Islet precursor cell (in vitro differentiated cells): ENCODE results near the gene ATP8B4.
A peak's percentile ranks its signal among the peaks of the same experiment; 100 is the strongest.
"Not testable (repeated sequence)": the region's sequence is repeated elsewhere in the genome, so short reads cannot be mapped to it uniquely, and the experiment has no call there.

ENCODE experiments used
- DNase-seq: peaks from one replicate; pipeline ENCODE4 v3.0.0-alpha.2; 2018

The ATP8B4 gene

DNA sequence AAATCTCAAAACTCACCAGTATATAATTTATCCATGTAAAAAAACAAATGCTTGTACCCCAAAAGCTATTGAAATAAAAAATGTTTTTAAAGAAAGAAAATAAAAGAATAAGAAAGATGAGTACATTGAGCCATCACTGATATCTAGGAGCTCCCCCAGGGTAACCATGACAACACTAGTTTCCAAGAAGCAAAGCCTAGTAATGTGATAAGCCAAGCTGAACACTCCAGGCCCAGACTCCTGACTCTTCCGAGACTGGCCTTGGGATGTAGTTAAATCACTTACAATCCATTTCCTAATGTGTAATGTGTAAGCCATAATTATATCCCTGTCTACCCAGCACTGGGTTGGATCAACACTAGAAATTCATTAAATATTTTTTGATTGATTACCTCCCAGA, 21.1 kb upstream of the ATP8B4 start:
- no peak for DNase-seq

- no peak for DNase-seq
These were observed 19.4 kb upstream of the ATP8B4 start for GRCh38 chr15:50138391-50138790.

- no peak for DNase-seq
These were observed 18.9 kb upstream of the ATP8B4 start for GRCh38 chr15:50137893-50138292.

DNA sequence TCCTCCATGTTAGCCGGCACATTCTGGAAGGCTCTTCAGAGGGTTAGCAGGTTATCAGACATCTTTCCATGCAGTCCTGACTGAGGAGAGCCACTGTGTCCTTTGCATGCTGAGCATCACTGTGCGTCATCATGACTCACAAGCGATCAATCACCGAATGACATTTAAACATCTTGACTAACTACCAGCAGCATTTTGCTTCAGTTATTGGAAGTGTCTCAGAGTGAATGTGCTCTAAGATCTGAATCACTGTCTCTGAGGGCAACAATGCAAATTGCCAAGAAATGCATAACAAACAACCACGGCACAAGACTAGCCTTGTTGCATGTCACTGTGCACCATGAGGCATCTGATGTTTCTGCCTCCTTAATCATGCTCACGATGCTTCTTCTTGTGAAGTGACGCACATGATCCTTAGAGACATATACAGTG, 18.3 kb upstream of the ATP8B4 start:
- peak; percentile 84 for DNase-seq

DNA sequence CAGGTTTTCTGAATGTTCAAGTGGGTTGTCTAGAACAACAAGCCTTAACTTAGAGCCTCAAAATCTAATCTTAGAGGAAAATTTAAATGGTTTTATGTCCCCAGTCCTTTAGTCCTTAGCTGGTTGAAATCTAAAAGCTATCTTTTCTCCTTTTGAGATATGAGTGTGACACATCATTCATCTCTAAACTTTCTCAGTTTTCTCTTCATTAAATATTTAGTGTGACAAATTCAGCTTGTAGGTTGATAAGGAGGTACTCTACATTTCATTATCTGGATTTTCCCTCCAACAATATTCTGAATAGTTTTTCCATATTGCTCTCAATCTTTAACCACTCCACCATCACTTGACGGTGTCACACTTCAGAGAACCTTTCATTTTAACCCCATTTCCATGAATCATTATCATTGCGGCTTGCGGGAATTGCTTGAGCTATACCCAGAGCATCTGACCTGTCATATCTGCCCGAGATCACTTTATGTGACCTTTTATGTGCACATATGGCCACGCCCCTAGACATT, 16.1 kb upstream of the ATP8B4 start:
- no peak for DNase-seq

GRCh38 chr15:50134524-50135024, 15.5 kb upstream of the ATP8B4 start:
- DNase-seq, result no peak

GRCh38 chr15:50132251-50132984, 13.4 kb upstream of the ATP8B4 start:
- DNase-seq, result not testable (repeated sequence)

- DNase-seq, result no peak
These were observed 12.6 kb upstream of the ATP8B4 start for GRCh38 chr15:50131617-50132016.

- no peak for DNase-seq
These were observed 9.2 kb upstream of the ATP8B4 start for GRCh38 chr15:50128266-50128665.

DNA sequence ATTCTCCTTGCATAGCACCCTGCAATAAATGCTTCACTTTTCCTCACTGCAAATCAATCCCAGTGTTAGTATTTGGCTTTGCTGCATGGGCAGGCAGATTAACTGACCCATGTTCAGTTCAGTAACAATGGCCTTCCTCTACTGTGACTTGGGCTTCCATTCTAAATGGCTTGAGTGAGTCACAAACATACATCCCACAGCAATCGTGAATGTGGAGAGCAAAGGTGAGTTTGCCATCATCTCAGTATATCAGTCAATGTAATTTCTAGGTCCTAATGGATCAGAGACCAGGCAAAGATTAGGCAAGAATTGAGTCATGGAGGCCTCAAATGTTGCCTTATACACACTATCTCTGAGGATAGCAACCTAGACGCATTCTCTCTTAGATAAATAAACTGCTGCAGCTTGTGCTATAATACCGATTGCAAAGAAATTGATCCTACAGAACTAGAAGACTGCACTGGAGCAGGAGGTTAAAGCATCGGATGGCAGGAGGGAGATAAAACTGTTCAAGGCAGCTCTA, 8.3 kb upstream of the ATP8B4 start:
- no peak for DNase-seq

DNA sequence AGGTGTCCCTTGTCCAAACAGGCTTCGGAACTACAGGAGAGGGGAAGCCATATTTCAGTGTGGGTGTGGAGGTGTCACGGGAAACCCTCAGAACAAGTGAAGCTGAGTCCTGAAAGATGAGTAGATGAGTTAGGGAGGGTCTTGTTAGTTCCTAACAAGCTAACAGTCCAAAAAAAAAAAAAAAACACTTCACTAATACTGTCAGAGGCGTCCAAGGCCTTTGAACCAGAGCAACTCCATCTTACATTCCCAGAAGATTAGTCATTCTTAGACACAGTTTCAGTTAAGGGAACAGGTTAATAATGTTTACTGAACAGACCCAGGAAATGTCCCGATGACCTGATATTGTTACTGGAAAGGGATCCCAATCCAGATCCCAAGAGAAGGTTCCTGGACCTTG, 7.0 kb upstream of the ATP8B4 start:
- DNase-seq, result no peak

DNA sequence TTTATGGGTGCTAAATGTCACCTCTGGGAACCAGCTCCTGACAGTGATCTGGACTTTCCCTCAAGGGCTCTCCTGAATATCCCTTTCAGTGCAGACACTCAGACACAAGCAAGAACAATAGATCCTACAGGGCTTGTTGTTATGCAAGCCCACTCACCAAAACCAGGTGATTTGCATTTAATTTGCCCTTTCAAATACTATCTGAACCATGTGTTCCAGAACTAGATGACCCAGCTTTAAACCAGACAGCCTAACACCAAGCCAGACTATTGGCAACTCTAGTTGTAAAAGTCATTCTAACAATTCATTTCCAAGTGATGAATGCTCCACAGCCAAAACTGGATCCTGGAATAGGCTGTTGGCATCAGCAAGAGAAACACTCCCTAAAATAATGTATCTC, 5.6 kb upstream of the ATP8B4 start:
- DNase-seq, result no peak

DNA sequence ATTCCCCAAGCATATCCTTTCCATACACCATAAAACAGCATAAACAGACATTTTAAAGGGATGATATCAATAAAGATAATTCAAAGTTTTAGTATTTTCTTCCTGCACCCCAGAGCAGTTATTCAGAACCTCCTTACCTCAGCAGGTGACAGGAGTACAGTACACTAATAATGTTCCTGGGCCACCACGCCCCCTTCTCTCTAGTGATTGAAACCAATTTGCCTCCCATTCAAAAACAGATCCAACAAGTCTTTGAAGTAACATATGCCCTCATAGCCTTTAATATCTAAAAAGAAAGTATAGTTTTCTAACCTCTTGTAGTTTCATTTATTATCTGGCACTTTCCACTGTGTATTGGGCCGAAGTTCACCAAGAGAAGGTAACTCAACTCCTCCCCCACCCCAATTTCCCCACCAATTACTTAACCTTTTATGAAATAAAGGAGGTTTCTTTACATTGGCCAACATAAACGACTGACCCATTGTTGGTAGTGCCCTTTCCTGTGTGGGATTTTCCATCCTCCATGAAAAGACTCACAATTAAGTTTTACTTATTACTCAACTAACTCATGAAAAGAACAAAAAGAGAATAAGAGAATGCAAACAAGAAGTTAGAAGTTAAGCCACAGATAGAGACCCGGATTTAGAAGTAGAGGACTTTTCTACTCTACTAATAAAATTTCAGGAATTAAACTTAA, 5.0 kb upstream of the ATP8B4 start:
- no peak for DNase-seq

GRCh38 chr15:50120729-50121128, 1.7 kb upstream of the ATP8B4 start:
- no peak for DNase-seq

DNA sequence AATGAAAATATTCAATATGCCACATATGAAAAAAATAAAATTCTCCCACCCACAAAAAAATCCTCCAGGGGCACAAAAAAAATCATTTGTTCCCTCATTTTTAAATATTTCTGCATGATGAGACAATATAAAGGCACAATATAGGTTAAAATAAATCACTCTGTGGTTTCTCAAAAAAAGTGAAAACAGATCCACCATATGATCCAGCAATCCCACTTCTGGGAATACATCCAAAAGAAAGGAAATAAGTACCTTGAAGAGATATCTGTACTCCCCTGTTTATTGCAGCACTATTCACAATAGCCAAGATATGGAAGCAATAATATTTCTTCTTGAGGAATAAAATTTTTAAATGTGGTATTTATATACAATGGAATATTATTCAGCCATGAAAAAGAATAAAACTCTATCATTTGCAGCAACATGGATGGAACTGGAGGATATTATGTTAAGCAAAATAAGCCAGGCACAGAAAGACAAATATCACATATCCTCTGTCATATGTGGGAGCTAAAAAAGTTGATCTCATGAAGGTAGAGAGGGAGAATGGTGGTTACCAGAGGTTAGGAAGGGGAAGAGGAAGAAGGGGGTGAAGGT, 1.5 kb downstream of the ATP8B4 start:
- no peak for DNase-seq

DNA sequence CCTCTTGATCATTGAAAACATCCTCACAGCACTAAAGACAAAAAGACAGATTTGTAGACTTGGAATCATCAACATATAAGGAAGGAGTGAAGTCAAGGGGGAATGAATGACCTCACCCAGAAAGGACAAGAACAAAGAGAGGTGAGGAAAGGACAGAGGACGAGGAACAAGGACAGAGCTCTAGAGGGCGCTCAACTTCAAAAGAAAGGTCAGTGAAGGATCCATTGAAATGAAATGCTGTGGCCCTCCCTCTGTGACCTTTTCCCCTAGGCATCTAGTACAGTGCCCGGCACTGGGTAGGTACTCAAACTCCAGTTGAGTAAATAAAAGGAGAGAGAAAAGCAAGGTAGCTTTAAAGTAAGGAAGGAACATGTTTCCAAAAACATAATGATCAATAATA, 2.6 kb downstream of the ATP8B4 start:
- no peak for DNase-seq

DNA sequence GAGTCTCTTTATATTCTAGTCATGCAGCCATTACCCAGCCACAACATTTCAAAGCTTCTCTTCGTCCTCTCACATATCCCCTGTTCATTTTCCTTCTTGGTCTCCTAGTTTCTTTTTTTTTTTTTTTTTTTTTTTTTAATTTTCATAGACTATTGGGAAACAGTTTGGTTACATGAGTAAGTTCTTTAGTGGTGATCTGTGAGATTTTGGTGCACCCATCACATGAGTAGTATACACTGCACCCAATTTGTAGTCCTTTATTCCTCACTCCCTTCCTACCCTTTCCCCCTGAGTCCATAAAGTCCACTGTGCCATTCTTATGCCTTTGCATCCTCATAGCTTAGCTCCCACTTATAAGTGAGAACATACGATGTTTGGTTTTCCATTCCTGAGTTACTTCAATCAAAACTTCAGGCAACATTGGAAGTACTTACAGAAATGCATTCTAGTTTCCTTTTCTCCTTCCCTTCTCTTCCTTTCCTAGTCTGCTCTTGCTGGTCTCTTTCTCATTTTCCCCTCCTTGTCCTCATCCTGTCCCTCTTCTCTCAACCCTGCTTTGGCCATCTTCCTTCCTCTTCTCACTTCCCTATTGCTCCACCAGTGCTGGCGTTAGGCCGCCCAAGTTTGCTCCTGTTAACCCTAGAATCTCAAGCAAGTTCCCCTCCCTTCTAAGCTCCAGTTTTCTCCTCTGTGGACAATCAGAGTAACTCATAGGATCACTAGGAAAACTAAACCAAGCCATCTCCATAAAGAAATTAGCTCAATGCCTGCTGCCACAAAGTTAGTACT, 4.8 kb downstream of the ATP8B4 start:
- no peak for DNase-seq

- DNase-seq, result no peak
These were observed 5.9 kb downstream of the ATP8B4 start for GRCh38 chr15:50113187-50113505.

GRCh38 chr15:50112488-50113186, 6.4 kb downstream of the ATP8B4 start:
- DNase-seq, result no peak

DNA sequence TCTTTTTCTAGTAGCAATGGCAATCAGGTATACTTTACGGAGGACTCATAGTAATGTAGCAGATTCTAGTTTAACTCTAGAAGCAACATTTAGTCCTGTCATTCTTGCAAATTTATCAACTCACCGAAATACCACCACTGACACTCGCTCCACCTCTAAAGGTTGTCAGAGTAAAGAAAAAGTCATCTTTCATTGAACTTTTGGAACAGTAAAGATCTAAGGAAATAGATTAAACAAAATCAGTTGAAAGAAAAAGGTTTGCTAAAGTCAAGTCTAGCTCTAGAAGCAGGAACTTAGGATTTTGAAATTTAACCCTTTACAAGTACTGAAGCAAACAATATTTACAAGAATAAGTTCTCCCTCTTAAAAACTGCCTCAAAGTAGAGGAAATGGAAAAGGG, 8.7 kb downstream of the ATP8B4 start:
- no peak for DNase-seq

DNA sequence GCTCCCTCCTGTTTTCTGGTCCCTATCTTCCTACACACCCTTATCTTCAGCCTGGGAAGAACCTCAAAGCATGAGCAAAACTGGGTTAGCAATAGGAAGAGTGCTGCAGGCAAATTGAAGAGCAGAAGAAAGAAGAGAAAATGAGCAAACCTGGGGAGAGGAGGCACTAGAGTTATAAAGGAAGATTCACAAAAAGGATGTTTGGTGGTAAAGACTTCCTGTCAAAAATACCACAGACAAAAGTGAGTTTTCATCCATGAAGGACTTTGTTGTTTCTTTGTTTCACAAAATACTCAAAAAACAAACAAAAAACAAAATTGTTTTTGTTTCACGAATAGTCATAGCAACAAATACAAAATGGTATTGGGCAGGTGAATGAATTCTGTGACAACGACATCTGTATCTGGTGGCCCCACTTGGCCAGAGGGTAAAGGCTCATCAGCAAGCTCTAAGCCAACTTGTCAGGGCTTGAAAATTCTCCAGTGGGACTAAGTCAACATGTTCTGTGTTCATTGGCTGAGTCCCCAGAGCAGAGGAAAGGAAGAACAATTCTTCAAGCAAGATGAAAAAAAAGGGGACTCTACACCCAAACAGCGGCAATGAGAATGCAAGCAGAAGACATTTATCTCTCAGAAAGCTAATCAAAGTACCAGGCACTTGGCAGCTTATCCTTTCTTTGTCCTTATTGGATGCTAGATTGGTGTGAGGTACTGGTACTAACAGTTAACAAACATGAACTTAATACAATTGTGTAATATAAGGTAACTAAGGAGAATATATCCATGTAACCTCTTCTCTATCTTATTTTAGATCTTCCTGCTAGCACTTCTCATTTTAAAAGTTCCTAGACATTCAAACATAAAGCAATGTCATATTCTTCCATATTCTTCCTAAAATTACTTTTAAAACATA, 9.7 kb downstream of the ATP8B4 start:
- no peak for DNase-seq
